Measurements from ENCODE around the gene TFR2. TPM values are rescaled to one million over a fixed set of nuclear protein-coding genes. Genes with fewer than 3 reads are reported as not detected.

Gene TFR2
- total and polyA plus RNA-seq, 3 donors from 2014 or later, result 0.87 to 1.5 (median 1.1) TPM

- TF ChIP-seq CTCF (IDR thresholded peaks at IDR 0.05) (no peak), POLR2A (IDR thresholded peaks at IDR 0.05) (no peak)
- H3K4me3 ChIP-seq, result no peak overlapping the region
- H3K9me3 ChIP-seq, result no peaks in the 10 kb centered on the region
- 78 to 80% methylated on average over 8 to 25 of the region's 25 CpGs for whole genome bisulfite sequencing, 2 donors
- peaks cover 24% of the 10 kb centered on the region for H3K4me1 ChIP-seq
- intact Hi-C loops (cut with DNase I; ENCODE audit: low total_unique reads), result no loop called here
- H3K36me3 ChIP-seq (ENCODE audit: low read depth, missing control alignments), result no peaks in the 10 kb centered on the region
- H3K27ac ChIP-seq, result no peak overlapping the region
- DNase-seq, result no peak
- no peaks in the 10 kb centered on the region for H3K27me3 ChIP-seq
These were observed 40.9 kb upstream of the TFR2 start for GRCh38 chr7:100682228-100682741.

- TF ChIP-seq POLR2A (IDR thresholded peaks at IDR 0.05) (no peak), CTCF (IDR thresholded peaks at IDR 0.05) (no peak)
- H3K4me3 ChIP-seq, result no peak overlapping the region
- no peak for DNase-seq
- H3K27ac ChIP-seq, result no peak overlapping the region
- H3K9me3 ChIP-seq, result no peaks in the 10 kb centered on the region
- intact Hi-C loops (cut with DNase I; ENCODE audit: low total_unique reads), result no loop called here
- H3K36me3 ChIP-seq (ENCODE audit: low read depth, missing control alignments), result no peaks in the 10 kb centered on the region
- H3K27me3 ChIP-seq, result no peaks in the 10 kb centered on the region
- 71 to 80% methylated on average over 15 to 26 of the region's 29 CpGs for WGBS, 2 donors
- H3K4me1 ChIP-seq, result peaks cover 24% of the 10 kb centered on the region
These were observed 40.3 kb upstream of the TFR2 start for GRCh38 chr7:100681491-100682227.

- Histone ChIP-seq H3K4me3 (no peak overlapping the region), H3K9me3 (no peaks in the 10 kb centered on the region), H3K36me3 (ENCODE audit: low read depth, missing control alignments) (no peaks in the 10 kb centered on the region), H3K27ac (peak overlapping the region; percentile 25 to 50), H3K4me1 (peaks cover 26% of the 10 kb centered on the region), H3K27me3 (no peaks in the 10 kb centered on the region)
- no peak for DNase-seq
- intact Hi-C loops (cut with DNase I; ENCODE audit: low total_unique reads), result no loop called here
- WGBS, 2 donors, result 84 to 91% methylated on average over 8 to 18 of the region's 18 CpGs
- no peak for TF ChIP-seq CTCF (IDR thresholded peaks at IDR 0.05)
- TF ChIP-seq POLR2A (IDR thresholded peaks at IDR 0.05), result no peak
These were observed 39.4 kb upstream of the TFR2 start for GRCh38 chr7:100680576-100681271.

GRCh38 chr7:100679927-100680575 lies 38.7 kb upstream of the TFR2 start:
- TF ChIP-seq POLR2A (IDR thresholded peaks at IDR 0.05), result no peak
- no peak for TF ChIP-seq CTCF (IDR thresholded peaks at IDR 0.05)
- H3K27ac ChIP-seq, result peak overlapping the region; percentile 25 to 50
- DNase-seq, result peak; percentile 61
- H3K36me3 ChIP-seq (ENCODE audit: low read depth, missing control alignments), result no peaks in the 10 kb centered on the region
- H3K9me3 ChIP-seq, result no peaks in the 10 kb centered on the region
- H3K4me1 ChIP-seq, result peaks cover 26% of the 10 kb centered on the region
- WGBS, 2 donors, result 56 to 67% methylated on average over 12 to 13 of the region's 13 CpGs
- intact Hi-C loops (cut with DNase I; ENCODE audit: low total_unique reads), result no loop called here
- no peak overlapping the region for H3K4me3 ChIP-seq
- H3K27me3 ChIP-seq, result no peaks in the 10 kb centered on the region
